Activated naive CD8-positive, alpha-beta T cell treated with anti-CD3 and anti-CD28 coated beads, Interleukin-2, amount 50 U/mL, for 16 hours (primary cell): ENCODE measurements around the gene NSD1.
"Not testable (repeated sequence)": the region's sequence is repeated elsewhere in the genome, so short reads cannot be mapped to it uniquely, and the experiment has no call there.

Experiments used
- DNase-seq: peaks from one replicate; pipeline ENCODE4 v3.0.0-alpha.2; 2020; ENCODE audit warnings: low read depth, low spot score

The NSD1 gene

GRCh38 chr5:177290816-177291596 is 157.4 kb downstream of the NSD1 start:
- no peak for DNase-seq

DNA sequence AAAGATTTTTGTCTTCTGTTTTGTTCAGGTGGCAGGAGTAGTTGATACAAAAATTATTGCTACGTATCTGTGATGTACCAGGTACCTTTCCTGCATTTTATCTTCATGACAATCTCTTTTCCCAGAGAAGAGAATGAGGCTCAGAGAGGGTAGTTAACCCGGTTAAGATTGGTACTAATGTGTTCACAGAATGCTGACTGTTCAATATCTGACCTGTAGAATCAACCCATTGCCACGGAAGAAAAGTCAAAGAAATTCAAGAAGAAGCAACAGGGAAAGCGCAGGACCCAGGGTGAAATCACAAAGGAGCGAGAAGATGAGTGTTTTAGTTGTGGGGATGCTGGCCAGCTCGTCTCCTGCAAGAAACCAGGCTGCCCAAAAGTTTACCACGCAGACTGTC is 158.2 kb downstream of the NSD1 start:
- no peak for DNase-seq

- DNase-seq, result no peak
These were observed 160.4 kb downstream of the NSD1 start for GRCh38 chr5:177293819-177294581.

DNA sequence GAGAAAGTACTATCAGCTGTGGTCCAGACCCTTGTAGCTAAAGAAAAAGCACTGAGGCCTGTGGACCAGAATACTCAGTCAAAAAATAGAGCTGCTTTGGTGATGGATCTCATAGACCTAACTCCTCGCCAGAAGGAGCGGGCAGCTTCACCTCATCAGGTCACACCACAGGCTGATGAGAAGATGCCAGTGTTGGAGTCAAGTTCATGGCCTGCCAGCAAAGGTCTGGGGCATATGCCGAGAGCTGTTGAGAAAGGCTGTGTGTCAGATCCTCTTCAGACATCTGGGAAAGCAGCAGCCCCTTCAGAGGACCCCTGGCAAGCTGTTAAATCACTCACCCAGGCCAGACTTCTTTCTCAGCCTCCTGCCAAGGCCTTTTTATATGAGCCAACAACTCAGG is 161.1 kb downstream of the NSD1 start:
- no peak for DNase-seq

- no peak for DNase-seq
These were observed 162.4 kb downstream of the NSD1 start for GRCh38 chr5:177295924-177296323.

- no peak for DNase-seq
These were observed 163.0 kb downstream of the NSD1 start for GRCh38 chr5:177296581-177296980.

DNA sequence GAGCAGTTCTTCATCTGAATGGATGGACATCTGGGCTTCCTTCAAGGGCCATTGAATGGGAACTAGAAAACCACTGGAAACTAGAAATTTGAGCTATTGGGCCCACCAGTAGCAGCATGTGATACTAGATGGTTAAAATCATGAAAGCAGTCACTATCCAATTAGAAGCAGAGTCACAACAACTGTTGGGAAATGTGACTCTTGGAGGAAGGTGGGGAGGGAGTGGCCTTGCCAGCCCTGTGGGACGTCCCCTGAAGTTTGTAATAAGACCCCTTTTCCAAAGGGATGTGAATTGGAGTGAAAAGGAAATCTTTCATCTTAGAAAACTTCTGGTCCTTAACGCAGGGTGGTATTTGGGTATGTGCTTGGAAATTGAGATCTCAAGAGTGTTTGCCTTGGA is 164.3 kb downstream of the NSD1 start:
- no peak for DNase-seq

DNA sequence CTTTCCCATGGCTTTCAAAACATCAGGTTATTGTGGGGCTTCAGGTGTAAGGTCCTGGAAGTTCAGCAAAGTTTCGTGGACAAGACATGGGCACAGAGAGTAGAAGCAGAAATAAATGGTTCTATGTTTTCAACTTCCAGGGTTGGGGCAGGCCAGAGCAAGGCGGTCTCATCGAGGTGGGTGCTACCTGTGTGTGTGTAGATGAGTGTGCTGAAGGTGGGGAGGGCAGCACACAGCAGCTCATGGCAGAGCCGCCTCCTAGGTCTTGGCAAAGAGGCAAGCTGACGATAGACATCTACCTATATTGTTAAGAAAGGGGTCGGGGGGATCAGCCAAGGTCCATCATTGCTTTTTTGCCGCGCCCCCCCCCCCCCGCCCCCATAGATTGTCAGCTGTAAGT is 166.1 kb downstream of the NSD1 start:
- no peak for DNase-seq

DNA sequence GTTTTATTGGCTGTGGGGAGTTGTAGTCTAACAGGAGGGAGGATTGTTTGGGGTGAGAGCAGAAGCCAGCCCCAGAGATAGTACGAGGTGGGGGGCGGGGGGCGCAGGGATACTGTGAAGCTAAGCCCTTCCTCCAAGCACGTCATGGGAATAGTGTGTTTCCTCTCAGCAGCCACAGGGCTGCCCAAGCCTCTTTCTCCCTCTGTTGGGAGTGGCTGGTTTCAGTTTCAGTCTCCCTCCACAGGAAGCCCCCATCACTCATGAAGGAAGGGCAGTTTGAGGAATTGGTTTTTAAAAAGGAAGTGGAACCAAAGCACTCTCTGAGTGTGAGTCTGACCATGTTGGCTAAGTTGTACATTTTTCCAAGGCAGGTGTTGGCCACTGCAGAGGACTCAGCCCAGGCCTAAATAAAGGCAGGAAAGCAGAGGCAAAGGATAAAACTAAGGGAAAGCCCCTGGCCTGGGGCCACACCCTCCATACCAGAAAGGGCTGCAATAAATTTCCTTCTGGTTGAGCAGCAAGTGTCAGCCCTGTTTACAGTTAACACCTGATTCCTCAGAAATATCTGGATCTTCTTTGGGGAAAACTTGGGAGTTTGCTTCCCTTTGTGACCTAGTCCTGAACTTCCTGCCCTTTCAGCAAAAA is 166.8 kb downstream of the NSD1 start:
- DNase-seq, result no peak

DNA sequence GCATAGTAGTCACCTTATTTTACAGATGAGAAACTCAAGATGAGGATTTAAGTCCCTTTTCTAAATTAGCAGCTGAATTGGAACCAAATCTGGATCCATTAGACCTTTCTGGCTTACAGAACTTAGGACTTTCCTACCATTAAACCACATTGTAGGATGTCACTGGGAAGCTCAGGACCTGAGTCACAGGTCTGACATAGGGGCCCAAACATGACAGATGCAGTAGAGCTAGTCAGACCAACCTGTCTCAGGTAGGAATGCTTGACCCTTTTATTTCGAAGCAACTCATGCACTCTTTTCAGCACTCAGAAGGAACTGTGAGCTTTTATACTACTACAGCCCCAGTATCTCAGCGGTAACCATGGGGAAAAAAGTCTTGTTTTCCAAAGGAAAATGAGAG is 167.4 kb downstream of the NSD1 start:
- no peak for DNase-seq

GRCh38 chr5:177301503-177302165 is 168.1 kb downstream of the NSD1 start:
- DNase-seq, result no peak

DNA sequence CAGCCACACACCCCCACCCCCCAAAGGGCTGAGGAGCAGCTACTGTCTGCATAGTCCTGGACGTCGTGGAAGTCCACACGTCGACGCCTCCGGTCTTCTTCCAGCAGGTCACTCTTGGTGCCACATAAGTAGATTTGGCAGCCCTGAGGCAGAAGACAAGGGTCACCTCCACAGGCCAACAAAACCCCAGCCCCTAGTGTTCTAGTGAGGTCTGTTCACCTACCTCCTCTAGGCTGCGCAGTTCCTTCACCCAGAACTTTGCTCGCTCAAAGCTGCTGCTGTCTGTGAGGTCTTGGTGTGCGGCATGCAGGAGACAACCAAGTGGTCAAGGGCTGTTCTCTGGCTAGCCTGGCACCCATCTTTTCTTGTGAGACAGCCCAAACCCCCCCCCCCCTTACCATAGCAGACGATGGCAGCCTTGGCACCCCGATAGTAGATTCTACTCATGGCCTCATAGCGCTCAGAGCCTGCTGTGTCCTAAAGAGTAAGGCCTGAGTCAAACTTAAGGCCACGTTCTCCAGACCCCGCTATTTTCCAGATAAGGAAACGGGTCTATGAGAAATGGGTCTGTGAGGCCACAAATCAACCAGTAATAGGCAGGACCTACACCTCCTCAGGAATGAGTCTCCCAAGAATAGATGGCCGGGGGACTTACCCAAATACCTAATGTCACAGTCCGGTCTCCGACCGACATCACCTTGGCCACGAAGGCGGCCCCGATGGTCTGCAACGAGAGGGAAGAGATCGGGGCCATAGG is 169.0 kb downstream of the NSD1 start:
- no peak for DNase-seq

GRCh38 chr5:177303121-177303924 is 169.8 kb downstream of the NSD1 start, which contains the start of the genes PRELID1 and RAB24:
Gene PRELID1, plus strand, starts transcription at chr5:177303799. Its CDS starts 187 bp downstream, at chr5:177303986.
Gene RAB24, minus strand, starts transcription at chr5:177303719. Its CDS starts 431 bp downstream, at chr5:177303288.
- peak; percentile 73 for DNase-seq

DNA sequence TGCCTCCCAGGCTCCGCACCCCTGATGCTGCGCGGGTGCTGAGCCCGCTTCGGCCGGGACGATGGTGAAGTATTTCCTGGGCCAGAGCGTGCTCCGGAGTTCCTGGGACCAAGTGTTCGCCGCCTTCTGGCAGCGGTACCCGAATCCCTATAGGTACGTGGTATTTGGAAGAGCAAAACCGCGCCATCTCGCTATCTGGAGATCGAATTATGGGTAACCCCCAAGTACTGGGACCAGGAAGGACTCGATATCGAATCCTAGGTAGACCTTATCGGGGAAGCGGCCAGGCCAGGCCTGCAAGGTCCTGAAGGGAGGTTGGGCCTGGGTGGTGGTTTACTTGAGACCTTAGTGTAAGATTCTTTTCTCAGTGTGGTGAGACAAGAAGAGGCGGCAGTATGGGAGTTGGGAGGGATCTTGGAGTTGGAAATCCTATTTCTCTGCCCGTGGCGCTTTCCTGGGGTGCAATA is 170.4 kb downstream of the NSD1 start:
- DNase-seq, result no peak

DNA sequence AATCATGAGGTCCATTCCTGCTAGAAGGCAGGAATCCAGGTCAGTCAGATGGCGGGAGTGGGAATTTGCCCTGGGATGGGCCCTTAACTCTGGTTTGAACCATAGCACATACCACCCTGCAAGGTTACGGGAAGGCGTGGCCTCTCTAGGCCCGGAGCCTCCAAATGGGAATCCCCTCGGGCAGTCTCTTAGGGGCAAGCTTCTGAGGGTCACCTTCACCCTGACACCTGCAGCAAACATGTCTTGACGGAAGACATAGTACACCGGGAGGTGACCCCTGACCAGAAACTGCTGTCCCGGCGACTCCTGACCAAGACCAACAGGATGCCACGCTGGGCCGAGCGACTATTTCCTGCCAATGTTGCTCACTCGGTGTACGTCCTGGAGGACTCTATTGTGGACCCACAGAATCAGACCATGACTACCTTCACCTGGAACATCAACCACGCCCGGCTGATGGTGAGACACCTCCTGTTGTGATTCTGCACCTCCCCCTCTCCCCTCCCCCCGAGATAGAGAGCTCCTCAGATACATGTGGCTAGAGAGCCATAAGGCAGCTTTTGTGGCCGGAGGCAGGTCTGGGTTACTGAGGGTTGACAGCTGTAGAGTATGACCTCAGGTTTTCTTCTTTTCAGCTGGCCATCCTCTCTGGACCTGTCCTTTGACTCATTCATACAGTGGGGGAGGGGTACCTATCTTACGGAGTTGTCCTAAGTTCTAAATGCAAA is 171.0 kb downstream of the NSD1 start:
- no peak for DNase-seq

DNA sequence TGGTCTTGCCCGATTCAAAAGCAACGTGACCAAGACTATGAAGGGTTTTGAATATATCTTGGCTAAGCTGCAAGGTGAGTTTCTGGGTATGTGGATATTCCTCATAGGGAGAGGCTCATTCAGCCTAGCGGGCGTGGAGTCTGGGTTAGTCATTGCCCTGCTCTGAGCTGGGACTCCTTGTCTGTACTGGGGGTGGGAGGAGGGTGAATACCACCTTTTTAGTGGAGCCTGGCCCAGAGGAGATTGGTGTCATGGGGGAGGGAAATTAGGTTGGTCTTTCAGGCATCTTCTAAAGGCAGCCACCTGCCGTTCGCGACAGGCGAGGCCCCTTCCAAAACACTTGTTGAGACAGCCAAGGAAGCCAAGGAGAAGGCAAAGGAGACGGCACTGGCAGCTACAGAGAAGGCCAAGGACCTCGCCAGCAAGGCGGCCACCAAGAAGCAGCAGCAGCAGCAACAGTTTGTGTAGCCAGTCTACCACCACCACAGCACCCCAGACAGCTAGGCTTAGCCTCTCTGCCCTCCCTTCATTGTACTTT is 172.6 kb downstream of the NSD1 start:
- DNase-seq, result not testable (repeated sequence)

- no peak for DNase-seq
These were observed 173.3 kb downstream of the NSD1 start for GRCh38 chr5:177306674-177307543.
